SHP77 treated with DMSO at 0.1 percent for 48 hours (cell line): ENCODE results near the gene PRTFDC1.

Experiments
- DNase-seq: peaks from one replicate; lab custom pipeline; 2025; lab: John Stamatoyannopoulos, UW

PRTFDC1 gene

GRCh38 chr10:24872790-24873182 lies 79.6 kb downstream of the PRTFDC1 start:
- DNase-seq, result no peak

DNA sequence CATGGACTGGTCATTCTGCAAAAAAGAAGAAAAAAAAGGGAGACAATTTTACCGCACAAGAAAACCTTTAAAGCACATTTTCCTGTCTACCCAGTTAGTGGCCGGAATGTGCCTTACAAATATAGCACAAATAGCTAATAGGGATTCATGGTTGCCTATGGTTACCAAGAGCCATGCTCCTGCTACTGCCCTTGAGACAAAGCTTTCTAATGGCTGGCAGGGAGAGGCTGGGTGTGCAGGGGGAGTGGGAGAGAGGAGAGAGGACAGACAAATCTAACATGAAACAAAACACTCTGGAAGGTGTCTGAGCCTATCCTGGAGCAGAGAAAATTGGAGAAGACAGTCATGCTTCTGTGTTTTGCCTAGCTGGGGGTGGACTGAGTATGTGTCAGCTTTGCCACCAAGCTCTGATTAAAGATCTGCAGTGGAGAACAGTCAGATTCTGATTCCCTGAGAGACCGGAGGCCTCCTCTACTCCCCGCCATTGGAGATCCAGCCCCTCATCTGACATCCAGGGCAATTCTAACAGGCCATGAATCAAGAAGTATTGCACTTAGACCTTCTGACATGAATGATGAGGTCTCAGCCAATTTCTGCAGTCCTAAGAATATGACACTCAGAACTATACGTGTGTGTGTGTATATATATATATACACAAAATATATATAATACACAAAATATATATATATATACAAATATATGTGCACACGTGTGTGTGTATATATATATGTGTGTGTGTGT lies 80.2 kb downstream of the PRTFDC1 start:
- no peak for DNase-seq

DNA sequence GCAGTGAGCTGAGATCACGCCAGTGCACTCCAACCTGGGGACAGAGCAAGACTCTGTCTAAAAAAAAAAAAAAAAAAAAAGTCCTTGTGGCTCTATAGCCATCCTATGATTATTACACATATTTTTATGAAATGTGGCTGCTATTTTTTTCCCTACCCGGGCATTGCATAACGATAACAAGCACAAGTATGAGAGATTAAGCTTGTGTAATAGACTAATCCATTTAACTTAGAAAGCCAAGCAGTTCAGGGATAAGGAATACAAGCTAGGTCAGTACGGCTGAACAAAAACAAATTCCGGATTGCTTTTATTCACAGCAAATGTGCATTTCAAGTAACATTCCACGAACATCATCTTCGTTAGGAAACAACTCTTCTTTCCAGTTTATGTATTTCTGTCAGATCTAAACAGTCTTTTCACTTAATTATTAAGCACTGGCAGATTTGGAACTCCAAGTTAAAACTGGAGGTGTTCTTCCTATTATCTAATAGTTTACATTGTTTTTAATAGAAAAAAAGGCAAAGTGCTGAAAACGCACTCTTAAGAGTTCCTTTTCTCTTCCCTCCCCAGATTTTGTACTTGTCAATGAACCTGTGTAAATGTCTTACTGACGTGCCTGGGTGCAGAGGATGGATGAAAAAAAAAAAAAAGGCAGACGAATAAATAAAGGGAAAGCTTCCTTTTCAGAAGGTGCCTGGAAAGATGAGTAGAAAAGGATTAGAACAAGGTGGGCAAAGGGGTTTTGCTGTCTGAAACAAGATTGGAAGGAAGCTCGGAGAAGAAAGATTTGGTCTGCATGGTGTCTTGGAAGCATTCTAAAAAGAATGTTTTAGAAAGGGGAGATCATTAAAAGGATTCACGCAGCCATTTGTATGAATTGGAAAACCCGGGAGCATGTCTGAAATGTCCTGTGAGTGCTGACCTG lies 81.1 kb downstream of the PRTFDC1 start:
- DNase-seq, result no peak

DNA sequence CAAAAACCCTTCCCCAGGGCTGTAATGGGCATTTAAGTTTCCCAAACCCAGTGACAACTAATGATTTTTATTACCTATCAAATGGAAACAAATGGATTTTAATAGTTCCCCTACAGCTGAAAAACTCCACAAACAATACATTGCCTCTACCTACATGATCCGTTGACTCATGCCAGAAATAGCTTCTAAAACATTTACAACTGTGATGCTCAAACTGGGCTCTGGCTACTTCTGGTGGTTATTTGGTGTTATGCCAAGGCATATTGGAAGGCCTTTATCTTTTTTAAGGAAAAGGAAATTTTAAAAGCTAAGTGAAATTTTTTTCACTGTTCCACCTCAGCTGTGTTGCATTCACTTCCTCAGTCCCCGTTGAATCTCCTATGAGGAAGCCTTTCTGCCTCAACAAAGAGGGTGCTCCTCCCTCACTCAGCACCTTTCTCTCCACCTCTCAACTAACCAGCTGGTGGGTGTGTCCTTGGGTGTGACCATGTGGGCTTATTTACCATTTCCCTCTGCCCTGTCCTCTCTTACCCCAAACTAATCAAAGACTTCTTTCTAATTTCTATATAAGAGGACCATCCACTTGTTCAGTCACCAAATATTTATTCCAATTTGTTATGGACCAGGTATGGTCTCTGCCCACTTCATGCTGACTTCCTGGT lies 82.9 kb downstream of the PRTFDC1 start:
- no peak for DNase-seq

GRCh38 chr10:24866604-24867583 lies 85.5 kb downstream of the PRTFDC1 start:
- DNase-seq, result no peak

GRCh38 chr10:24865783-24866182 lies 86.6 kb downstream of the PRTFDC1 start:
- no peak for DNase-seq

GRCh38 chr10:24862589-24862988 lies 89.8 kb downstream of the PRTFDC1 start:
- DNase-seq, result no peak

- no peak for DNase-seq
These were observed 93.8 kb downstream of the PRTFDC1 start for GRCh38 chr10:24858288-24859270.

GRCh38 chr10:24857031-24857725 lies 95.2 kb downstream of the PRTFDC1 start:
- no peak for DNase-seq

GRCh38 chr10:24854256-24854655 lies 98.2 kb downstream of the PRTFDC1 start:
- DNase-seq, result peak; percentile 40

DNA sequence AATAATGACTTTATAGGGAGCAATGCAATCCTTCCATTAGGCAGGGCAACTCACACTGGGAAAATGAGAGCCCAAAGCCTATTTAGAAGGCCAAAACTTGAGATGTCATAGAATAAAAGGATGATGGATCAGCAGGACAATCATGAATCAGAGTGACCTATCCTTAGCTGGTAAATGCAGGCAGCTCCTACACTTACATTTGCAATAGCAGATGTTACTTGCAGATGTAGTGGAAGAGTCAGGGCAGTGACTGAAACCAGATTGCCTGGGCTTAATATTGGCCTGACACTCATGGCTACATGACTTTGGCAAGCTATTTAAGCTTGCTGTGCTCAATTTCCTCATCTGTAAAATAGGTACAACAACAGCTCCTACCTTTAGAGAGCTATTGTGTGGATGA lies 98.7 kb downstream of the PRTFDC1 start:
- DNase-seq, result no peak

- peak; percentile 87 for DNase-seq
These were observed 100.8 kb downstream of the PRTFDC1 start for GRCh38 chr10:24851629-24852028.

DNA sequence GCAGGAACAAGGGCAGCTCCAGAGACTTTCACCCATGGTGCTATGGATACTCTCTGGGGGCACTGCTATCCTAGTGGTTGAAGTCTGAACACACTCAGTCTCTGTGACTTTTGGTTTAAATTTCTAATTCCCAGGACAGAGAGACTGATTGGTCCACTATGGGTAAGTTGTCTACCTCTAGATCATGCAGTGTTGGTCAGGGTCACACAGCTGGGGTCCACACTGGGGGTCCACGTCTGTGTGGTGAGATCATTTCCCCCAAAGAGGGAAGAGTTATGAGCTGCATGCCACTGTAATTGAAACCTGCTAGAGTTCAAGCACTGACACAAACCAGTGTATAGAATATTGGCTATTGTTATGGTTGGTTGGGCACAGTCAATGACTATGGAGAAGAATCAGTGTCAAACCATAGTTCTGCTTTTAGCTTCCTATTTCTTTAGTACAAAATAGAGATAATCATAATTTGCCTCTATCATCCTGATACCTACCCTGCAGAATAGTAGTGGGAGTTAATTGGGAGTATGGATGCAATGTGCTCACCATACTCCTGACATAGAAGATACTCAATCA lies 101.6 kb downstream of the PRTFDC1 start:
- no peak for DNase-seq

DNA sequence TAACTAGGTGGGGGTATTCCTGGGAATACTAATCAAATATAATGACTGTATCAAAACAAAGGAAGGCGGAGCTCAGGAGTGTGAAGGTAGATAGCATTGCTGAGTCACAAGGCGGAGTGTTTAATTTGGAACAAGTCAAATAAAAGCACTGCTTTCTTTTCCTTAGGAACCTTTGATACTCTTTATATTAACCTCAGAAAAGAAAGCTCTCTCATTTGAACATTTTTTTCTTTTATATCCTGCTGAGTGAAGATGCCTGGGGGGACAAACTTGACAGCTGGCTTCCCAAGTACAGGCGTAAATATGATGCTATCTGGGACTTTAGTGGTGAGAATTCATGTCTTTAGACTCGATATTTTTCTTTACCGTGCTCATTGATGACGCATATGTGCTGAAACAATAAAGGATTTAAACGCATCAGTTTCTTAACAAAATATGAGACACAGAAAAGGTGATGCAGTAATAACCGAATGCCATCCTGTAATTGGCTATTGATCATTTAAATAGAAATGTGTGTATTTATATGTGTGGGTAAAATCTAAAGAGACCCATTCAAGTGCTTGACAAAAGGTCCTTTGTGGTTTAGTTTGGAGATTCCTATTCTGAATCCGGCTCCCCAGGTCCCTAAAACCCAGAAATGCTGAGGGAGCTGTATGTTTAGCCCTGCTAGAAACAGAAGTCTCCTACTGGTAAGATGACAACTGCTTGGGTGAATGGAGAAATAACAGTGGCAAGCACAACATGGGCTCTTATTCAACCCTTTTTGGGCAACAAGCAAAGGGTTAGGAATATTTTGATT lies 102.7 kb downstream of the PRTFDC1 start:
- peak; percentile 17 for DNase-seq

- no peak for DNase-seq
These were observed 103.4 kb downstream of the PRTFDC1 start for GRCh38 chr10:24849051-24849450.

DNA sequence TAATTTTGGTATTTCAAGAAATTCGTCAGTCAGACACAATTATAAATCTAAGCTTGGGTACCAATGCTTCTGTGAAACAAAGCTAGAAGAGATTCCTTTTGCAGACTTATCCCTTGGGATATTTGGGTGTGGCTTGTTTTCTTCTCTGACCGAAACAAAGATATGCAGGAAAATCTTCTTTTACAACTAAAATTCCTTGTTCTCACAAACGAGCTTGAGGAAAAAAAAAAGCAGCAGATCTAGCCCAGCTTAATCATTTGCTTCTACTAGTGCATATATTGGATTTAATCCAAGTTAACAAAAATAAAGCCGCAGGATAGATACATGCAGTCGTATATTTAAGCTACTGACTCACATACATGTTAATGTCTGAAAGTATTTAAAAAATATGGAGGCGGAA lies 104.2 kb downstream of the PRTFDC1 start:
- no peak for DNase-seq

GRCh38 chr10:24847112-24848070 lies 105.0 kb downstream of the PRTFDC1 start:
- DNase-seq, result no peak
